Caki2 (cell line): Measurements from ENCODE around the gene OLR1. TPM values are rescaled to one million over a fixed set of nuclear protein-coding genes. Genes with fewer than 3 reads are reported as not detected.

Experiments
- DNase-seq: peaks from one replicate; pipeline ENCODE4 v3.0.0-alpha.2; 2015; ENCODE audit warnings: low read depth
- in situ Hi-C: cut with HindIII; loops from 2 replicates; pipeline ENCODE4 v1.10.0; 2016; ENCODE audit warnings: low sequenced_read_pairs, low pct_unique_long_range_greater_than_20kb, mixed read lengths
- total RNA-seq: library from RNA; depleted of rRNA; stranded (reverse); fragments of >200 nt; shearing (Covaris generic); gene quantifications from 2 replicates; pipeline ENCODE4 v1.2.3, GENCODE V29; 2014; ENCODE audit warnings: low replicate concordance

The OLR1 gene
- total RNA-seq, 1 experiment from 2014 or later, result not detected

GRCh38 chr12:10160617-10161385 is 11.1 kb downstream of the OLR1 start:
- in situ Hi-C loops, result no loop called here
- peak; percentile 25 for DNase-seq

GRCh38 chr12:10159280-10159679 is 12.7 kb downstream of the OLR1 start:
- in situ Hi-C loops, result no loop called here
- no peak for DNase-seq

GRCh38 chr12:10158406-10158805 is 13.5 kb downstream of the OLR1 start:
- no peak for DNase-seq
- in situ Hi-C loops, result no loop called here

GRCh38 chr12:10155966-10156365 is 16.0 kb downstream of the OLR1 start:
- no peak for DNase-seq
- in situ Hi-C loops, result no loop called here

- no peak for DNase-seq
- in situ Hi-C loops, result no loop called here
Measured at GRCh38 chr12:10154145-10154496, 17.8 kb downstream of the OLR1 start.

- DNase-seq, result peak; percentile 82
- in situ Hi-C loops, result no loop called here
Measured at GRCh38 chr12:10153271-10154144, 18.4 kb downstream of the OLR1 start.

- DNase-seq, result no peak
- in situ Hi-C loops, result no loop called here
Measured at GRCh38 chr12:10151621-10152020, 20.3 kb downstream of the OLR1 start.

GRCh38 chr12:10147714-10148403 is 24.1 kb downstream of the OLR1 start:
- DNase-seq, result no peak
- in situ Hi-C loops, result no loop called here

- in situ Hi-C loops, result no loop called here
- no peak for DNase-seq
Measured at GRCh38 chr12:10142976-10143589, 28.8 kb downstream of the OLR1 start.

- in situ Hi-C loops, result no loop called here
- peak; percentile 52 for DNase-seq
Measured at GRCh38 chr12:10140001-10140400, 31.9 kb downstream of the OLR1 start.

- in situ Hi-C loops, result no loop called here
- no peak for DNase-seq
Measured at GRCh38 chr12:10136637-10137205, 35.2 kb downstream of the OLR1 start.

GRCh38 chr12:10135126-10135525 is 36.8 kb downstream of the OLR1 start:
- in situ Hi-C loops, result no loop called here
- no peak for DNase-seq

GRCh38 chr12:10132850-10133370 is 39.0 kb downstream of the OLR1 start:
- in situ Hi-C loops, result no loop called here
- no peak for DNase-seq

GRCh38 chr12:10131111-10131690 is 40.7 kb downstream of the OLR1 start:
- DNase-seq, result no peak
- in situ Hi-C loops, result no loop called here

- no peak for DNase-seq
- in situ Hi-C loops, result no loop called here
Measured at GRCh38 chr12:10130042-10130441, 41.9 kb downstream of the OLR1 start, which contains the start of gene CLEC7A. Gene CLEC7A, minus strand, starts transcription at chr12:10130199. Its CDS starts 117 bp downstream, at chr12:10130082.

GRCh38 chr12:10128687-10129086 is 43.2 kb downstream of the OLR1 start:
- DNase-seq, result no peak
- in situ Hi-C loops, result no loop called here

GRCh38 chr12:10126413-10126812 is 45.5 kb downstream of the OLR1 start:
- in situ Hi-C loops, result no loop called here
- DNase-seq, result no peak

- DNase-seq, result no peak
- in situ Hi-C loops, result no loop called here
Measured at GRCh38 chr12:10122689-10123088, 49.2 kb downstream of the OLR1 start.
